Spleen (tissue), 11 donors: ENCODE measurements around the gene CDH13. TPM values are rescaled to one million over a fixed set of nuclear protein-coding genes. Genes with fewer than 3 reads are reported as not detected.

Experiments used
- DNase-seq: peaks from one replicate; pipeline ENCODE4 v3.0.0-alpha.2; 2020
- H3K27ac ChIP-seq, 8 donors: fragments of 200-600 bp; sonication (generic) in 7 of 8; 1 replicate in 4 of 8; 2 replicates in 4 of 8; pipeline versions ENCODE4 v1.5.0 to v1.8.0; 2016 to 2021; ENCODE audit warnings: inconsistent platforms in 4 of 8, mild to moderate bottlenecking in 4 of 8, moderate library complexity in 1 of 8
- H3K27me3 ChIP-seq, 7 donors: fragments of 200-600 bp; sonication (generic) in 6 of 7; replicated peaks in 1 of 7; 1 replicate in 4 of 7; 2 replicates in 3 of 7; pipeline versions ENCODE4 v1.5.0 to v1.8.0; 2016 to 2021; ENCODE audit warnings: inconsistent platforms in 3 of 7, mild to moderate bottlenecking in 1 of 7
- H3K36me3 ChIP-seq, 6 donors: fragments of 200-600 bp; sonication (generic) in 5 of 6; 1 replicate in 4 of 6; 2 replicates in 2 of 6; pipeline versions ENCODE4 v1.5.0 to v1.8.0; 2016 to 2021; ENCODE audit warnings: inconsistent platforms in 2 of 6
- H3K4me1 ChIP-seq, 6 donors: fragments of 200-600 bp; sonication (generic) in 5 of 6; 1 replicate in 3 of 6; 2 replicates in 3 of 6; pipeline versions ENCODE4 v1.5.0 to v1.8.0; 2016 to 2021; ENCODE audit warnings: inconsistent platforms in 3 of 6
- H3K4me3 ChIP-seq, 8 donors: fragments of 200-600 bp; sonication (generic) in 7 of 8; 1 replicate in 4 of 8; 2 replicates in 4 of 8; pipeline versions ENCODE4 v1.5.0 to v1.8.0; 2016 to 2021; ENCODE audit warnings: inconsistent platforms in 4 of 8, mild to moderate bottlenecking in 4 of 8, moderate library complexity in 2 of 8
- H3K9me3 ChIP-seq, 8 donors: fragments of 200-600 bp; sonication (generic) in 7 of 8; 1 replicate in 4 of 8; 2 replicates in 4 of 8; pipeline versions ENCODE4 v1.5.0 to v1.8.0; 2016 to 2021; ENCODE audit warnings: inconsistent platforms in 4 of 8
- POLR2A ChIP-seq, 3 donors: fragments of 450-650 bp; IDR thresholded peaks; one replicate each; pipeline ENCODE4 v1.5.1; 2017; ENCODE audit warnings: antibody characterized with exemption in 3 of 3, mild to moderate bottlenecking in 1 of 3
- POLR2AphosphoS5 ChIP-seq, 3 donors: sonication (generic); formaldehyde crosslinking; IDR thresholded peaks; one replicate each; pipeline ENCODE4 v1.5.1; 2017; ENCODE audit warnings: antibody characterized with exemption in 3 of 3
- WGBS, 5 donors: extraction: QIAGEN DNeasy Blood & Tissue Kit in 3 of 5; methylation state at CpG; one replicate each; pipeline versions ENCODE4 v1.1.5 to v1.1.7; 2013 to 2018; 5-methylcytosine and 5-hydroxymethylcytosine counted together
- intact Hi-C: fragments of 100-400 bp; cut with DNase I; formaldehyde crosslinking; loops from one replicate; pipeline ENCODE4 v1.15.0; 2023; ENCODE audit warnings: low total_unique reads
- polyA plus RNA-seq, 3 donors: library from polyadenylated mRNA; stranded (reverse); fragments of 200-250 nt; gene quantifications; one replicate each; pipeline ENCODE4 v1.2.1, GENCODE V29; 2013
- total RNA-seq, 7 donors: library from RNA; depleted of rRNA in 3 of 7; stranded (reverse); fragments of >200 nt in 3 of 7; fragmentation: NEBNext Ultra II Directional in 4 of 7; extraction: Animal tissue kit (Norgen Biotek cat#: 25700) in 4 of 7; gene quantifications; one replicate each; pipeline versions ENCODE4 v1.1.0 to v1.2.1, GENCODE V29; 2016 to 2021
- TF ChIP-seq, protein P1 (sequence below), 11 experiments: fragments of 200-600 bp in 7 of 11; fragments of 450-650 bp in 4 of 11; sonication (generic) in 4 of 11; IDR thresholded peaks in 8 of 11; conservative IDR thresholded peaks in 3 of 11; 1 replicate in 7 of 11; 2 replicates in 4 of 11; pipeline versions ENCODE4 v1.4.0 to v1.8.0; 2016 to 2021; ENCODE audit warnings: antibody characterized with exemption in 11 of 11, inconsistent platforms in 4 of 11, mild to moderate bottlenecking in 1 of 11
- donor health status: healthy with polysubstance abuse.
- donor health status: DM: no; HTN: no; CAD: no; lungs with moderate emphysema.
- donor health status: DM: no; HTN: no; CAD: no.
- donor health status: Bipolar disorder and iron deficiency.
- donor health status: healthy.
- donor health status: DM: no; HTN: no; CAD: no.
- donor health status: DM: yes; HTN: yes; CAD: no.

The CDH13 gene
- total and polyA plus RNA-seq, 10 donors = 0.13 to 4.6 (median 1.1) TPM

DNA sequence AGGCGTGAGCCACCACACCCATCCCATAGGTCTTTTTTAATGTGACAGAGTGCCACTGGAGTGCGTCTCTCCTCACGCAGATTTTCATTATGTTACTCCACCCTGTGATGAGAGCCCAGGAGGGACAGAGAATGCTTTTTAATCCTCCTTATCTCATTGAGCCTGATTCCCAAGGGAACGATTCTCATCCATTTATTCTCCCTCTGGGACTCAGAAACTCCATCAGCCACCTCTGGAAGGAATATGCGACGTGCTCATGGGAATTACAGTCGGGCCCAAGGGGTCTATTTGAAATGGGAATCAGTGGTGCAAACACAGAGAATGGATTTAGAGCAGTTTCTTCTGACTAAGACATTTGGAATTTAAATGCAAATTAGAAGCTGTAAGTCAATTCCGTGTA is 1025.1 kb downstream of the CDH13 start:
- TF ChIP-seq, protein P1, sequence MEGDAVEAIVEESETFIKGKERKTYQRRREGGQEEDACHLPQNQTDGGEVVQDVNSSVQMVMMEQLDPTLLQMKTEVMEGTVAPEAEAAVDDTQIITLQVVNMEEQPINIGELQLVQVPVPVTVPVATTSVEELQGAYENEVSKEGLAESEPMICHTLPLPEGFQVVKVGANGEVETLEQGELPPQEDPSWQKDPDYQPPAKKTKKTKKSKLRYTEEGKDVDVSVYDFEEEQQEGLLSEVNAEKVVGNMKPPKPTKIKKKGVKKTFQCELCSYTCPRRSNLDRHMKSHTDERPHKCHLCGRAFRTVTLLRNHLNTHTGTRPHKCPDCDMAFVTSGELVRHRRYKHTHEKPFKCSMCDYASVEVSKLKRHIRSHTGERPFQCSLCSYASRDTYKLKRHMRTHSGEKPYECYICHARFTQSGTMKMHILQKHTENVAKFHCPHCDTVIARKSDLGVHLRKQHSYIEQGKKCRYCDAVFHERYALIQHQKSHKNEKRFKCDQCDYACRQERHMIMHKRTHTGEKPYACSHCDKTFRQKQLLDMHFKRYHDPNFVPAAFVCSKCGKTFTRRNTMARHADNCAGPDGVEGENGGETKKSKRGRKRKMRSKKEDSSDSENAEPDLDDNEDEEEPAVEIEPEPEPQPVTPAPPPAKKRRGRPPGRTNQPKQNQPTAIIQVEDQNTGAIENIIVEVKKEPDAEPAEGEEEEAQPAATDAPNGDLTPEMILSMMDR (IDR thresholded peaks at IDR 0.05 in 8 of 11, conservative IDR thresholded peaks at IDR 0.05 in 3 of 11) = no peak
- TF ChIP-seq POLR2A (IDR thresholded peaks at IDR 0.05) (no peak), POLR2AphosphoS5 (IDR thresholded peaks at IDR 0.05) (no peak)
- intact Hi-C loops = no loop called here
- Histone ChIP-seq H3K4me1 (no peaks in the 10 kb centered on the region), H3K36me3 (no peaks in the 10 kb centered on the region), H3K27me3 (peaks cover 0 to 14% (median 0%) of the 10 kb centered on the region in 7 donors), H3K9me3 (no peaks in the 10 kb centered on the region), H3K27ac (no peak overlapping the region), H3K4me3 (no peak overlapping the region)
- 79 to 89% (median 81%) methylated on average over 8 of the region's 8 CpGs for WGBS, 5 donors
- no peak for DNase-seq

DNA sequence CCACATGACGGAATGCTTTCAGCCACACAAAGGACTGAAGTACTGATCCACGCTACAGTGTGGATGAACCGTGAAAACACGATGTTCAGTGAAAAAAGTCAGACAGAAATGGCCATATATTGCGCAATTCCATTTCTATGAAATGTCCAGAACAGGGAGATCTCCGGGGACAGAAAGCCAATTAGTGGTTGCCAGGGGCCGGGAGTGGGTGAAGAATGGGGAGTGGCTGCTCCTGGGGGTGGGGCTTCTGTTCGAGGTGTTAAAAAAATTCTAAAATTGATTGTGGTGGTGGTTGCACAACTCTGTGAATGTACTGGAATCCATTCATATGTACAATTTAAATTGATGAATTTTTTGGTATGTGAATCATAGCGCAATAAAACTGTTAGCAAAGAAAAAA is 1026.2 kb downstream of the CDH13 start:
- Histone ChIP-seq H3K4me3 (no peak overlapping the region), H3K9me3 (no peaks in the 10 kb centered on the region), H3K27me3 (peaks cover 0 to 12% (median 0%) of the 10 kb centered on the region in 7 donors), H3K27ac (no peak overlapping the region), H3K36me3 (no peaks in the 10 kb centered on the region), H3K4me1 (no peaks in the 10 kb centered on the region)
- 81 to 86% (median 84%) methylated on average over 9 of the region's 9 CpGs for WGBS, 5 donors
- intact Hi-C loops = no loop called here
- no peak for TF ChIP-seq POLR2A (IDR thresholded peaks at IDR 0.05)
- TF ChIP-seq, protein P1 (IDR thresholded peaks at IDR 0.05 in 8 of 11, conservative IDR thresholded peaks at IDR 0.05 in 3 of 11) = no peak
- TF ChIP-seq POLR2AphosphoS5 (IDR thresholded peaks at IDR 0.05) = no peak
- no peak for DNase-seq

DNA sequence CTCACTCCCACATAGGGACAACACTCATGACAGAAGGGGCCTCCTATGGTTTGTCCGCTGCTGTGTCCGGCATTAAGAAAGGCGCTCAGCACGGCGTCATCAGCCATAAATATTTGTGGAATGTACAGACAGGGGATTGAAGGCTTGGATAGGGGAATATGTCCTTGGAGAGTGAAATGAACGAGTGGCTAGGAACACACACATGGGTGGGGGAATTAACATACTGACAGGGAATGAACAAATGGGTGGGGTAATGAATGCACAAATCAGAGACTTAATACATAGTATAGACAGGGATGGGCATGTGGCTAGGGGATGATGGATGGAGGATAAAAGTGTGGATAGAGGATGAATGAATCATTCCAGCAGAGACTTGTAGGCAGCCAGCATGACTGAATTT is 1027.0 kb downstream of the CDH13 start:
- 82 to 90% (median 84%) methylated on average over 6 of the region's 6 CpGs for WGBS, 5 donors
- Histone ChIP-seq H3K4me1 (no peaks in the 10 kb centered on the region), H3K36me3 (no peaks in the 10 kb centered on the region), H3K27ac (no peak overlapping the region), H3K9me3 (no peaks in the 10 kb centered on the region), H3K4me3 (no peak overlapping the region), H3K27me3 (peaks cover 0 to 6% (median 0%) of the 10 kb centered on the region in 7 donors)
- intact Hi-C loops = no loop called here
- TF ChIP-seq POLR2A (IDR thresholded peaks at IDR 0.05) (no peak), POLR2AphosphoS5 (IDR thresholded peaks at IDR 0.05) (no peak)
- TF ChIP-seq, protein P1 (IDR thresholded peaks at IDR 0.05 in 8 of 11, conservative IDR thresholded peaks at IDR 0.05 in 3 of 11) = no peak
- no peak for DNase-seq

DNA sequence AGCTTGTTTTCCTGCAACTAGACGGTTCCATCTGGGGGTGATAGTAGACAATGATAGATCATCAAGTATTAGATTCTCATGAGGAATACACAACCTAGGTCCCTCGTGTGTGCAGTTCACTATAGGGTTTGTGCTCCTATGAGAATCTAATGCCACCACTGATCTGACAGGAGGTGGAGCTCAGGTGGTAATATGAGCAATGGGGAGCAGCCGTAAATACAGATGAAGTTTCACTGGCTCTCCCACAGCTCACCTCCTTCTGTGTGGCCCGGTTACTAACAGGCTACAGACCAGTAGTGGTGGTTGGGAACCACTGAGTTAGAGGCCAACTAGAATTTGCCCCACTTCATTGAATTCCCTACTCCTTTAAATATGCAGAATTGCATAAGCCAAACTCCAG is 1033.5 kb downstream of the CDH13 start:
- 71 to 90% (median 82%) methylated on average over 4 of the region's 4 CpGs for WGBS, 5 donors
- Histone ChIP-seq H3K9me3 (peaks cover 0 to 17% (median 7%) of the 10 kb centered on the region in 8 donors), H3K27me3 (no peaks in the 10 kb centered on the region), H3K4me1 (no peaks in the 10 kb centered on the region), H3K27ac (no peak overlapping the region), H3K36me3 (no peaks in the 10 kb centered on the region), H3K4me3 (no peak overlapping the region)
- intact Hi-C loops = no loop called here
- TF ChIP-seq POLR2A (IDR thresholded peaks at IDR 0.05) (no peak), POLR2AphosphoS5 (IDR thresholded peaks at IDR 0.05) (no peak)
- TF ChIP-seq, protein P1 (IDR thresholded peaks at IDR 0.05 in 8 of 11, conservative IDR thresholded peaks at IDR 0.05 in 3 of 11) = no peak
- DNase-seq = no peak
